Mononuclear cell (primary cell): ENCODE results near the gene FGFR2. TPM values are rescaled to one million over a fixed set of nuclear protein-coding genes. Genes with fewer than 3 reads are reported as not detected.

Experiments used
- H3K27me3 ChIP-seq: 2 replicates; pipeline ENCODE4 v1.6.0; 2011; ENCODE audit warnings: low read length, control low read depth; ENCODE audit not compliant: insufficient read depth
- H3K4me1 ChIP-seq: 2 replicates; pipeline ENCODE4 v1.5.1; 2011; ENCODE audit warnings: mild to moderate bottlenecking, low read length, control low read depth; ENCODE audit not compliant: insufficient read depth
- H3K4me3 ChIP-seq: 2 replicates; pipeline ENCODE4 v1.5.1; 2011; ENCODE audit warnings: mild to moderate bottlenecking, low read length, moderate library complexity
- H3K9me3 ChIP-seq: 2 replicates; pipeline ENCODE4 v1.5.1; 2011; ENCODE audit warnings: low read depth, mild to moderate bottlenecking, control low read depth, low read length
- total RNA-seq: library from RNA; depleted of rRNA; stranded (reverse); fragments of >200 nt; gene quantifications from one replicate; pipeline ENCODE4 v1.2.3, GENCODE V29; 2012

FGFR2 gene
- total RNA-seq, 1 donor: not detected

DNA sequence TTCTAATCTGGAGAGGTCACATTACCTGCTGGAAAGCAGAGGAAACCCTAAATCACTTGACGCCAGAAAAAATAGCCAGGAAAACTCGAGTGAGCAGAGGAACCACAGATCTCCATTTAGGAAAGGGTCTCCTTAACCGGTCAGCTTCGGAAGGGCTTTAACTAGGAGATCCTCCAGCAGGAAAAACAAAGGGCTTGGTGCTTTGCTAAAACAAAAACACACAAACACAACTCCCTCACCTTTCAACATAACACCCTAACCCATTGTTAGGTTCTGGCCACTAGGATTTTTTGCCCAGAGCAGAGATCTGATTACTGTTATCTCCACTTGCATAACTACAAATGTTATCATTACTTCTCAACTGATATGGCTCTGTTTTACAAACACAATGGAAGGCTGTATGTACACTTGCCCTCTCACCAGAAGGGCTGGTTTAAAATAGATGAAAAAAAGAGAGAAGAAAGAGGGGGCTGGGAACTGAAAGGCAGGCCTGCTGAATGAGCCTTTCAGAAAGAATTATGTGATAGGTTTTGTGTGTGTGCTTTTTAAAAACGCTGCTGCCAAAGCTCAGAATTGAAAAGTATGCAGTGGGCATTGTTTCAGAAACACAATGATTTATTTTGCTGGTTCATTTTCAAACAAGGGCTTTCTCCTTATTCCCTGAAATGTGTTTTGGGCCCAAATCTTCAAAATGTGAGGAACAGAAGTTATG, 161.5 kb downstream of the FGFR2 start:
- no peaks in the 10 kb centered on the region for H3K27me3 ChIP-seq
- no peaks in the 10 kb centered on the region for H3K9me3 ChIP-seq
- H3K4me1 ChIP-seq: no peaks in the 10 kb centered on the region

GRCh38 chr10:121436281-121436629, 162.0 kb downstream of the FGFR2 start:
- Histone ChIP-seq H3K9me3 (no peaks in the 10 kb centered on the region), H3K4me3 (no peak overlapping the region), H3K27me3 (no peaks in the 10 kb centered on the region), H3K4me1 (no peaks in the 10 kb centered on the region)

More for the DNA sequence above, 161.5 kb downstream of the FGFR2 start:
- no peak overlapping the region for H3K4me3 ChIP-seq

GRCh38 chr10:121435099-121435875, 163.0 kb downstream of the FGFR2 start:
- H3K27me3 ChIP-seq: no peaks in the 10 kb centered on the region
- no peak overlapping the region for H3K4me3 ChIP-seq
- no peaks in the 10 kb centered on the region for H3K9me3 ChIP-seq
- no peaks in the 10 kb centered on the region for H3K4me1 ChIP-seq

GRCh38 chr10:121433965-121434364, 164.3 kb downstream of the FGFR2 start:
- Histone ChIP-seq H3K4me3 (no peak overlapping the region), H3K9me3 (no peaks in the 10 kb centered on the region), H3K27me3 (no peaks in the 10 kb centered on the region), H3K4me1 (no peaks in the 10 kb centered on the region)

DNA sequence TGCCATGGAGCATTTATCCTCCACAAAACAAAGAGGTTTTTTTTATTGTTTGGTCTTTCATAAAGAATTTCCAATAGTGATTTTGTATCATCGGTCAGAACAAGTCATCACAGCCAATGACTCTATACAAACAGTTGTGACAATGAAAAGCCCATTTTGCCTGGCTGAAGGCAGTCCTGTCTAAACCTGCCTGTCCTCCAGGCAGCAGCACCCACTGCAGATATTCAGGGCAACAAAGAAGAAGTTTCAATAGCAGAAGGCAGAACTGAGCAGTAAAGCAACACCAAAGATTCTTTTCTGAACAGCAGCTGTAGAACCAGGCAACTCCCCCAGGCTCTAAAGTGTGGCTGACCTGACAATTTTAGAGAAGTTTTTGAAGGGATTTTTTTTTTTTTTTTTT, 169.4 kb downstream of the FGFR2 start:
- no peaks in the 10 kb centered on the region for H3K4me1 ChIP-seq
- H3K27me3 ChIP-seq: no peaks in the 10 kb centered on the region
- H3K9me3 ChIP-seq: no peaks in the 10 kb centered on the region
- no peak overlapping the region for H3K4me3 ChIP-seq
